GM12865 (cell line): ENCODE data around the gene SEMA5A.

Experiments used
- DNase-seq: peaks from one replicate; pipeline ENCODE4 v3.0.0; 2010; ENCODE audit warnings: low read depth
- H3K4me3 ChIP-seq: 2 replicates; pipeline ENCODE4 v1.5.1; 2011; ENCODE audit warnings: mild to moderate bottlenecking, low read depth, low read length, control low read depth
- TF ChIP-seq, protein P1 (sequence below): IDR thresholded peaks from 2 replicates; pipeline ENCODE4 v1.5.1; 2011; ENCODE audit warnings: low read length, control low read depth, low read depth, inconsistent platforms; ENCODE audit not compliant: insufficient read depth; ENCODE audit errors: missing control alignments

Gene SEMA5A

DNA sequence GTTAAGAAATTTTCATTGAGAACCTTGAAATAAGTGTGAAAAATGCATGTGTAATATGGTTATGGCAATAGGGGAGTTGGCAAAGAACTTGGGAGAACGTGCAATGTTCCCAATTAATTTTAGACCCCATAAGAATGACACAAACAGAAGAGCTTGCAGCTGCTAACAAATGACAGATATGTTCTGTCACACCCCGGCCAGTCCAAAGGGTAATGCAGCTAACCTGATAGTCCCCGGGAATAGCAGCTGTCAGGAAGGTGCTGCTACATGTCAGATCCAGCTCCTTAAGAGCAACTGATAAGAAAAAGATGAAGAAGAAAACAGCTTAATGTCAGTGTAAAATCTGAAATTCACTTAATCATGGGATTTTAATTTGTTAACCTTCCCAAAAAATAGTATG, 30.4 kb downstream of the SEMA5A start:
- DNase-seq = no peak
- TF ChIP-seq, protein P1, sequence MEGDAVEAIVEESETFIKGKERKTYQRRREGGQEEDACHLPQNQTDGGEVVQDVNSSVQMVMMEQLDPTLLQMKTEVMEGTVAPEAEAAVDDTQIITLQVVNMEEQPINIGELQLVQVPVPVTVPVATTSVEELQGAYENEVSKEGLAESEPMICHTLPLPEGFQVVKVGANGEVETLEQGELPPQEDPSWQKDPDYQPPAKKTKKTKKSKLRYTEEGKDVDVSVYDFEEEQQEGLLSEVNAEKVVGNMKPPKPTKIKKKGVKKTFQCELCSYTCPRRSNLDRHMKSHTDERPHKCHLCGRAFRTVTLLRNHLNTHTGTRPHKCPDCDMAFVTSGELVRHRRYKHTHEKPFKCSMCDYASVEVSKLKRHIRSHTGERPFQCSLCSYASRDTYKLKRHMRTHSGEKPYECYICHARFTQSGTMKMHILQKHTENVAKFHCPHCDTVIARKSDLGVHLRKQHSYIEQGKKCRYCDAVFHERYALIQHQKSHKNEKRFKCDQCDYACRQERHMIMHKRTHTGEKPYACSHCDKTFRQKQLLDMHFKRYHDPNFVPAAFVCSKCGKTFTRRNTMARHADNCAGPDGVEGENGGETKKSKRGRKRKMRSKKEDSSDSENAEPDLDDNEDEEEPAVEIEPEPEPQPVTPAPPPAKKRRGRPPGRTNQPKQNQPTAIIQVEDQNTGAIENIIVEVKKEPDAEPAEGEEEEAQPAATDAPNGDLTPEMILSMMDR = no peak
- no peak overlapping the region for H3K4me3 ChIP-seq

DNA sequence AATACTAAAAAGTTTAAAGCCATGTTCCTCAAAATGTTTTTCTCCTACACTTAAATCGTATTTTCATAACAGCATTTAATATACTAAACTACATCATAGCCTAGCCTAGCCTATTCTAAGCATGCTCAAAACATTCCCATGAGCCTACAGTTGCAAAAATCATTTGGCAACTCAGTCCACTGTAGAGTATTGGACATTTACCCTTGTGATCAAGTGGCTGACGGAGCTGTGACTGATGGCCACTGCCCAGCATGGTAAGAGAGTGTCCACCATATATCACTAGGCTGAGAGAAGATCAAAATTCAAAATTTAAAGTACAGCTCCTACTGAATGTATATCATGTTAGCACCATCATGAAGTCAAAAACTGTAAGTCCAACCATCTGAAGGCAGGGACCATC, 30.9 kb downstream of the SEMA5A start:
- DNase-seq = no peak
- TF ChIP-seq, protein P1 = no peak
- H3K4me3 ChIP-seq = no peak overlapping the region

DNA sequence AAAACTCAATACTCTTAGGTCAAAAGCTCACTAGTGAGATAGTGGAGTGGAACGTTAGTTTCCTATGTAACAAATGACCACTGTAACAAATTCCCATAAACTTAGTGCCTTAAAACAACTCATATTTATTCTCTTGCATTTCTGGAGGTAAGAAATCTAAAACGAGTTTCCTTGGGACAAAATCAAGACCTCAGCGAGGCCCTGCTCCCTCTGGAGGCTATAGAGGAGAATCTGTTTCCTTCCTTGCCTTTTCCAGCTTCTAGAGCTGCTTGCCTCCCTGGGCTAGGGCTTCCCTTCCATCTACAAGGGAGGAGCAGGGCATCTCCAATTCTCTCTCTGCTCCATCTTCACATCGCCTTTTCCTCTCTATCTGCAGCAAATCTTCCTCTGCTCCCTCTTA, 32.0 kb downstream of the SEMA5A start:
- no peak for DNase-seq
- H3K4me3 ChIP-seq = no peak overlapping the region
- TF ChIP-seq, protein P1 = no peak

DNA sequence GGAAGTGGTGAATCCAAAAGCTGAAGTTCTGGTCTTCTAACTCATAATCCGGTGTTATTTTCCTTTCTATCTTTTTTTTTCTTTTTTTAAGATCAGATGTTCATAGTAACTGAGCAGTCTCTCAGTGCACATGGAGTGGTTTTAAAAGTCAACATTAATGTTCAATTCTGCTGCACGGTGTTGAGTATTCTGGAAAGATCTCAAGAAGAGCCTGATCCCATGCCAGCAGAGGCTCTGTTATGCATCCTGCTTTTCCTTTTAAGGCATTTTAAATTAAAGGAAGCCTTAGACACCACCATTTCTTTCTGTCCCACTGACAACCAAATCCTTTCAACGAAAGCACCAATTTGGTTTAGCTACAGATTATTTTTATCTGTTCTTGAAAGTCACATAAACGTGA, 33.4 kb downstream of the SEMA5A start:
- no peak for DNase-seq
- no peak overlapping the region for H3K4me3 ChIP-seq
- TF ChIP-seq, protein P1 = no peak

DNA sequence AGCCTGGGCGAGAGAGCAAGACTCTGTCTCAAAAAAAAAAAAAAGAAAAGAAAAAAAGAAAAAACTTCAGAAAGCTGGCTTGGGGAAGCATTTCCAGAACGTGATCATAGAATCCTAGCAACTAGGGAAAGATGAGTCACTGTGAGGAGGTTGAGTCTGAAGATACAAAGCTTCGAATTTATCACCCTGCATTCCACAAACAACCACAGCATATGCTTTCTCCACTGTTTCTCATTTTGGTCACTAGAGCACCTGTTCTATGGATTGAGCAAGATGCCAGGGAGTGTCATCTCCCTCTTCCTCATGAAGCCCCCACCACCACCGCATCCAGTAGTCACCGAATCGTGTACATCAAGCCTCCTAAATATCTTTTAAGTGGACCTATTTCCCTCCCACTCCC, 37.9 kb downstream of the SEMA5A start:
- no peak for DNase-seq
- TF ChIP-seq, protein P1 = no peak
- H3K4me3 ChIP-seq = no peak overlapping the region

DNA sequence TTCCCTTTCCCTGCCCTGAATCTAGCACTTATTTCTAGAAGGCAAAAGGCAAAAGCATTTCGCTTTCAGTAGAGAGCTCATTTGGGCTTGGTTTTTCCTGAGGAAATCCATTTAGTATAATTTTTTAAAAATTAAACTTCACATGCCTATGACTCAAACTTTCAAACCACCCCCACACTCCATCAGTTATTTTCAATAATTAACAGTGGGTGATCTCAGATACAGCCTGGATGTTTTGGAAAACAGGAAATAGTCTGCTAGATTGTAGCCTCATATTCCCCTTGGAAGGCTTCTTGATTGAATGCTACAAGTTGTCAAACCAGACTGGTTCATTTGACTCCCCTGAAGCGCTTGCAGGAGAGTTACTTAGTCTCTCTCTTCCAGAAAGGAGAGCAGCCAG, 40.6 kb downstream of the SEMA5A start:
- H3K4me3 ChIP-seq = no peak overlapping the region
- no peak for DNase-seq
- TF ChIP-seq, protein P1 = no peak

DNA sequence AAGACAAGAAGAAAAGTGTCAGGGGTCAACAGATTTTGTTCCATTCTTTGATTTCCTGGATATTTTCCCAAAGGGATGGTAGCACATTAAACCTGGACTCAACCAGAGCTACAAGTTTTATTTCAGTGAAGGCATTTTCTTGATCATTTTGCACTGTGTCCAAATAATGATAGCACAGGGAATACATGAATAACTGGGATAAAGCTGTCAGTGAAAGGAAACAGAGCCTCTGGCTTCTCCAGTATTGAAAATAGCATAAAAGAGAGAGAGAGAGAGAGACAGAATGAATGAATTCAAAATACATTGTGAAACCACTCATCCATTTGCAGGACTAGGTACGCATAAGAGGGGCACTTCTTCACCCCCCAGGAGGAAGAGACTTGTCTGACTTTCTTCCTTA, 43.0 kb downstream of the SEMA5A start:
- TF ChIP-seq, protein P1 = no peak
- DNase-seq = no peak

More for the DNA sequence above, 43.0 kb downstream of the SEMA5A start:
- no peak overlapping the region for H3K4me3 ChIP-seq
